ENCODE measurements around the gene ITK.
"Not testable (repeated sequence)": the region's sequence is repeated elsewhere in the genome, so short reads cannot be mapped to it uniquely, and the experiment has no call there.

ITK gene

DNA sequence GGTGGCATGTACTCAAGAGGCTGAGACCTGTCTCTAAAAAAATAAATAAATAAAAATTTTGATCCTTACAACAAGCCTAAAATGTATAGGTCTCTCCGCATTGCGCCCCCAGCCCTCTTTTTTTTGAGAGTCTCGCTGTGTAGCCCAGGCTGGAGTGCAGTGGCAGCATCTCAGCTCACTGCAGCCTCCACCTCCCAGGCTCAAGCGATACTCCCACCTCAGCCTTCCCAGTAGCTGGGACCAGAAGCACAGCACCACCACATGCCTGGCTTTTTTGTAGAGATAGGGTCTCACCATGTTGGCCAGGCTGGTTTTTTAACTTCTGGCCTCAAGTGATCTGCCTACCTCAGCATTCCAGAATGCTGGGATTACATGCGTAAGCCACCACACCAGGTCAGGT, 12.4 kb upstream of the ITK start:
- DNase-seq (ENCODE audit: low read depth), result no peak

DNA sequence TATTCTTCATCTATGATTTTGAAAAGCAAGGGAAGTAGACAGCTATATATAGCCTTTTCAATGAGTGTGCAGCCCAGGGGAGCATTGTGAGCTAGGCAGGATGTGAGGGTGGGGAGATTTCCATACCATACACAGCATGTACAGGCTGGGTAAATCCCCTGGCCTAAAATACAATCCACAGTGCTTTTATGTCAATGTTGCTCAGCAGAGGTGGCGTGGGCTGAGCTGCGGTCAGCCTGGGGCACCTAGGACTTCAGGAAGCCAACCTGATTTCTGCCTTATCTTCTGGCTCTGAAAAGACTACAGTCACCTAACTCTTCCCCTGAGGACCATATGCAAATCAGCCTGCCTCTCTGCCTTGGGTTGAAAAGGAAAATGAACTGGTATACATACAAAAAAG, 8.2 kb upstream of the ITK start:
- no peak for DNase-seq (ENCODE audit: low read depth)

DNA sequence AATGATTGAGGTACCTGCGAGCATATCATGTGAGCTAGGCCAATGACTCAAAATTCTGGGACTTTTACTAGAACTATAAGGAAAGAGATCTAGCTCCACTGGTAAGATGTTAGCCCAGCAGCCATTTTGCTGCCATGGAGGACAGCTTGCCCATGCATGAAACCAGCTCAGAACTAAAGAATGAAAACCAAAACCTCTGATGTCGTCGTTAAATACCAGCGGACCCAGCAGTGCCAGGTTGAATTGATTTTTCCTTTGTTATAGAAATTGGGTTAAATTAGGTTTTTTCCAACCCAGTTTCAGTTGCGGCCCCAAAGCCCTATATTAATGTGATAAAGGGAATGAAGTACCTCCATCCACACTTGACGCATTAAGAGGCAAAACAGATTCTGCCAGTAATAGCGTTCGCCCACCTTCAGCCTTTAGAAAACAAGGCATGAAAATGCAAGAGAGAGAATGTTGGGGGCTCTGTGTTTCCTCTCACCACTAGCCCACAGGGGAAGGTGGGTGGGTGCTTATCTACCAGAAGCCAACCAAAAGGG, 5.5 kb upstream of the ITK start:
- DNase-seq (ENCODE audit: low read depth), result no peak

DNA sequence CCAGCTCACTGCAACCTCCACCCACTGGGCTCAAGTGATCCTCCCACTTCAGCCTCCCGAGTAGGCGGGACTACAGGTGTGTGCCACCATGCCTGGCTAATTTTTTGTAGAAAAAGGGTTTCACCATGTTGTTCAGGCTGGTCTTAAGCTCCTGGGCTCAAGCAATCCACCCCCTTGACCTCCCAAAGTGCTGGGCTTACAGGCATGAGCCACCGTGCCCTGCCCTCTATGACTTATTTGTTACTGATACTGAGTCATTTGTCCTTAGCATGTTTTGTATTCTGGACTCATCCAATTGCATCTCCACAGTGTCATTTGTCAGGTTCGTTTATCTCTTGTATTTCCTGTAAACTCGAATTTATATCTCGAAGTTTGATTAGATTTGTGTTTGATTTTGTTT, 2.7 kb upstream of the ITK start:
- DNase-seq (ENCODE audit: low read depth), result no peak

DNA sequence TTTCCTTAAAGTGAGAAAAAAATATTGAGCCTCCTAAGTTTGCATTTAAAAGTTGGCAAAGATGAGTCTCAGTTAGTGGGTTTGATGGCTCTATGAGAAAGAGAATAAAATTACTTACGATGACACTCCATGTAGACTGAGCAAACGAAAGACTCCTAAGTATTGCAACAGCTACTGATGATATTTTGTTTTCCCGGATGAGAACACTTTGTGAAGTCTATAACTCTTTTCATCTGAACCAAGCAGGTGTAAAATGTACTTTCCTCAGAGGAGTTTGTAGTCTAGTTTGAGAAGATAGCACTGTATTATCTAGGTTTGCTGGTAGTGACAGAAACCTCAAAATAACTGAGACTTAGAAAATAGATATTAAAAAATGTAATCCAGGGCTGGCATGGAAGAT, 1.7 kb upstream of the ITK start:
- no peak for DNase-seq (ENCODE audit: low read depth)

DNA sequence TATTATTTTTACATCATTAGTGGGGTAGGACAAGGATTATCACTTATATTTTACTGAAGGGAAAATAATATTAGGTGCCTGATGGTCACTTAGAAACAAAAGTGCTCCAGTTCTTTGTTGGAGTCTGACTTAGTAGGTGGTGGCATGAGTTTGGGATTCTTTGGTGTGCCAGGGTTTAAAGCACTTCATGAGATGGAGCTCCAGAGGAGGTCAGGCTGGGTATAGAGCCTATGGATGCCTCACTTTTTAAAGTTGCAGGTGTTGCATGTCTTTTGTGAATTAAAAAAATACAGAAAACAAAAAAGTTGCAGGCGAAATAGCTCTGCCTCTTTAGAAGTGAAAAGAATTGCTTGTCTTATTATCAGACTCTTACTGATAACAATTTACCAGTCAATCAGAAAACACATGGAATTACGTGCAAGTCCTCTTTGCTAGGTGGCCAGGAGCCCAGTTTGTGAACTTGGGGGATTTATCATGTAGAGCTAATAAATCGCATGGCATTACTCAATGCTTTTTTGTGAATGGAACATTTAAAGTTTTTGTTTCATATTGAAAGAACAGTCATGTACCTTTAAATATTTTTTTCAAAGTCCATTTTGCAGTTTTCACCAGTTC, 1.6 kb downstream of the ITK start:
- DNase-seq (ENCODE audit: low read depth), result no peak

DNA sequence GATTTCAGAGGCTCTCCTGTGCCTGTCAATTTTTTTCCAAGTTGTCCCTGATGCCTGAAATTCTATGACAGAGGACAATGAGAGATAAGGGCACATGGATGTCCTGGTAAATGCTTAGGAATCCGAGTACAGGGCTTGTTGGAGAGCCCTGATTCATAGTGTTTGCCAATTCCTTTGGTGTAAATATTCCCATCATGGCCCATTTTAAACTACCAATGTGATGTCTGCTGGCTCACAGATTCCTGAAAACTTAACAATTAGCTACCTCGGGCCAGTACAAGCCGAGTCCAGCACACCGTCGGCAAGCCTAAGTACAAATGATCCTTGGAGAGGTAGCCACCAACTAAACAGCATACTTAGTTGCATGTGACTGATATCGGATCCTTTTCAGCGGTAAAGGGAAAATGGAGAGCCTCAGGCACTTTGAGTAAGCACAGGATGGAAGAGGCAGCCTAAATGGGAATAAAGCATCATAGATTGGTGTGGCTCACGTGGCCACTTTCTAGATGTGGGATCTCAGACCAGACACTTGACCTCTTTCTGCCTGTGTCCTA, 3.6 kb downstream of the ITK start:
- no peak for DNase-seq (ENCODE audit: low read depth)

GRCh38 chr5:157185122-157185521, 4.5 kb downstream of the ITK start:
- not testable (repeated sequence) for DNase-seq (ENCODE audit: low read depth)

- DNase-seq (ENCODE audit: low read depth), result no peak
These were observed 5.8 kb downstream of the ITK start for GRCh38 chr5:157186309-157187045.

GRCh38 chr5:157187046-157187754, 6.6 kb downstream of the ITK start:
- no peak for DNase-seq (ENCODE audit: low read depth)

DNA sequence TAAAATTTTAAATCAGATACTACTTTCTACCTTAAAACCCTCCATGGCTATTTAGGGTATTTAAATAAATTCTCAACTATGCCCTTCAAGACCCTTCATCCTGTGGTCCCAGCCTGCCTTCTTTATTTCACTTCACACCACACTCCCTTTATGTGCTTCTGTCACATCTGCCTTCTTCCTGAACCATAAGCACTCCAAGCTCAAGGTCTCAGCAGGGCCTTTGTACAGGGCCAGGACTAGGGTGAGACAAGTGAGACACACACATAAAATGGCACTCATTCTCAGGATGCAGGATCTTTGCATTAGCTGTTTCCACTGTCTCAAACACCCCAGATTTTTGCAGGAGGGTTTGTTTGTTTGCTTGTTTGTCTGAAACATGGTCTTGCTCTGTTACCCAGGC, 7.6 kb downstream of the ITK start:
- DNase-seq (ENCODE audit: low read depth), result no peak

- no peak for DNase-seq (ENCODE audit: low read depth)
These were observed 8.6 kb downstream of the ITK start for GRCh38 chr5:157189223-157189622.

- DNase-seq (ENCODE audit: low read depth), result no peak
These were observed 13.2 kb downstream of the ITK start for GRCh38 chr5:157193699-157194424.

DNA sequence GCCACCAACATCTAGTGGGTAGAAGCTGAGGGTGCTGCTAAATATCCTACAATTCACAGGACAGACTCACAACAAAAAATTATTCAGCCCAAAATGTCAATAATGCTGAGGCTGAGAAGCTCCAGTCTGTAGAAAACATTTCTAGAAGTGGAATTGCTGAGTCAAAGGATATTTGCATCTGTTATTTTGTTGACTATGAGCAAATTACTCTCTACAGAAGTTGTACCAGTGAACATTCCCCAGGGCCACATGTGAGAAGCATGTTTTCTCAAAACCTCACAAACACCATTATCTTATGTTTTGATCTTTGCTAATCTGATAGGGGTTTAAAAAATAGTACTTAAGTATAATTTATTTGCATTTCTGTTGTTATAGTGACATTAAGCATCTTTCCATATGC, 15.4 kb downstream of the ITK start:
- DNase-seq (ENCODE audit: low read depth), result no peak

- DNase-seq (ENCODE audit: low read depth), result no peak
These were observed 16.4 kb downstream of the ITK start for GRCh38 chr5:157197086-157197485.

GRCh38 chr5:157198277-157198986, 17.8 kb downstream of the ITK start:
- DNase-seq (ENCODE audit: low read depth), result no peak

DNA sequence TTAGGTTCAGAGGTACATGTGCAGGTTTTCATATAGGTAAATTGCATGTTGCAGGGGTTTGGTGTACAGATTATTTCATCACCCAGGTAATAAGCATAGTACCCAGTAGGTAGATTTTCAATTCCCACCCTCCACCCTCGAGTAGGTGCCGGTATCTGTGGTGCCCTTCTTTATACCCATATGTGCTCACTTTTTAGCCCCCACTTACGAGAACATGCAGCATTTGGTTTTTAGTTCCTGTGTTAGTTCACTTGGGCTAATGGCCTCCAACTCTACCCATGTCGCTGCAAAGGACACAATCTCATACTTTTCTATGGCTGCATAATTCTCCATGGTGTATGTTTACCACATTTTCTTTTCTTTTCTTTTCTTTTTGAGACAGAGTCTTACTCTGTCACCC, 21.2 kb downstream of the ITK start:
- no peak for DNase-seq (ENCODE audit: low read depth)

GRCh38 chr5:157203417-157203816, 22.8 kb downstream of the ITK start:
- DNase-seq (ENCODE audit: low read depth), result no peak

DNA sequence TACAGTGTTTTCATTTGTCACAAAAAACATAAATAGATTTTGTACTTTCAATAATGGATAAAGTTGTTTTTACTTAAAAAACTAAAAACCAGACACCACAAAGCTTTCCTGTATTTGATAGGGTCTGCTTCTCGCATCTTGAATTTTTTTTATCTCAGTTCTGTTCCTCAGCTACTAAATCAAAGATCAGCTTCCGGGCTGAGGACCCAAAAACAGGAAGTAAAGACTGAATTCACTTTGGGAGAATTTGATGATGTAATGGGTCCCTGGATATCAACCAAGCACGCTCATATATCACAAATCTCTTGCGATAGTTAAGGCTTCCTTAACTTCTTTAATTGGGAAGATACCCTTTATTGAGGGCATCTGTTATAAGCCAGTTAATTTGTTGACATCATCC, 24.1 kb downstream of the ITK start:
- DNase-seq (ENCODE audit: low read depth), result no peak

GRCh38 chr5:157205708-157206107, 25.1 kb downstream of the ITK start:
- DNase-seq (ENCODE audit: low read depth), result no peak

DNA sequence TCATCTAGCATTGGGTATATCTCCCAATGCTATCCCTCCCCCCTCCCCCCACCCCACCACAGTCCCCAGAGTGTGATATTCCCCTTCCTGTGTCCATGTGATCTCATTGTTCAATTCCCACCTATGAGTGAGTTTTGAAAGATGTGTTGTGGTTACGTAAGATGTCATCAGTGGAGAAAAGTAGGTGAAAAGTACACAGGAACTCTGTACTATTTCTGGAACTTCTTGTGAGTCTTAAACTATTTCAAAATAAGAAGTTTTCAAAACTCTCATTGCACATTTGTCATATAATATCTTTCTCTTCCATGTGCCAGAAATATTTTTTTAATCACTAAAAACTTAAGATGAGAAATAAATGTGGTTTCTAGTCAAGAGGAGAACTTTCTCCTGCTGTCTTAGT, 30.0 kb downstream of the ITK start:
- DNase-seq (ENCODE audit: low read depth), result peak; percentile 16

GRCh38 chr5:157212307-157212706, 31.7 kb downstream of the ITK start:
- DNase-seq (ENCODE audit: low read depth), result no peak
